ENCODE measurements around the gene DHRS1.

GRCh38 chr14:24255438-24255837 lies 44.1 kb downstream of the DHRS1 start:
- TF ChIP-seq CTCF (IDR thresholded peaks at IDR 0.05; ENCODE audit: insufficient read depth, low read depth, low read length) = no peak
- TF ChIP-seq EZH2 (IDR thresholded peaks at IDR 0.05; ENCODE audit: insufficient read depth, low read length) = no peak

Measured in astrocyte (in vitro differentiated cells and primary cell).